GM21447 (cell line): ENCODE results near the gene PLAC1.

Experiments
- ATAC-seq: cut with Tn5 transposase; IDR thresholded peaks from one replicate; pipeline ENCODE4 v1.9.1; 2021; ENCODE audit not compliant: unreplicated experiment

PLAC1 gene

DNA sequence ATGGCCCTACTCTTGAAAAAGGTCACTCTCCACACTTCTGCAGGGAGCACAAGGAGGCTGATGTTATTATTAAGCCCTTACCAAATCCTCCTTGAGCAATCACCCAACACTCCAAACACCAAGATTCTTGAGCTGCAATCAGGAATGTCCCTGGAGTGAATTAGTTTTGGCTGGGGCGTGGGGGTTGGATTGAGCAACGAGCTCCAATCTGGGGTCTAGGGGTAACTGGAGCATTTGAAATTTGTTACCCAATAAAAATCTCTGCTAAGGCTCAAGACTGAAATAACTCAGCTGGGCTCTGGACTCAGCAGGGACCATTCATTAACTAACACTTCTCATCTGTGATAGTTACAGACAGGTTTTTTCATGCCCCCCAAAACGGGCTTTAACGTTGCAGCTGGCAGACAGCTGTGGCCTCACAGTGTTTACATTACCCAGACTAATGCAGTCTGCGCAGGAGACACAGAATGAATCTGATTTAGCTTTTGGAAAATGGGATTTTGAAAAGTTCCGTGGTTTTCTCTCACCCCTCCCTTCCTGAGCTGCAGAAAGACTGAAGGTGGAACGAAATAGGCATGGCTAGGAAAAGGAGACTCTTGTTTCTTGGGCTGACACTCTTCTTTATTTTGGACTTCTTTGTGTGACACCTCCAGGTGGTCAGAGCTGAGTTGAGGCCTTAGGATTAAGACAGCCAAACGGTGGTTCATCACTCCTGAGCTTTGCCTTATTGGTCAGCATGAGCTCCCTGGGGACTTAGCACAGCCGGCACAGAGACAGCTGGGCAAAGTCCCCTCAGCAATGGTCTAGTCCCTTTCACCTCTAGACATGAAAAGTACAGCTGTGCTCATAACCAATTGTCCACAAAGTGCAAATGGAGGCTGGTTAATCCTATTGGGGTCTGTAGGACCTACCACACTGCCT lies 26.6 kb downstream of the PLAC1 start:
- ATAC-seq = no peak

DNA sequence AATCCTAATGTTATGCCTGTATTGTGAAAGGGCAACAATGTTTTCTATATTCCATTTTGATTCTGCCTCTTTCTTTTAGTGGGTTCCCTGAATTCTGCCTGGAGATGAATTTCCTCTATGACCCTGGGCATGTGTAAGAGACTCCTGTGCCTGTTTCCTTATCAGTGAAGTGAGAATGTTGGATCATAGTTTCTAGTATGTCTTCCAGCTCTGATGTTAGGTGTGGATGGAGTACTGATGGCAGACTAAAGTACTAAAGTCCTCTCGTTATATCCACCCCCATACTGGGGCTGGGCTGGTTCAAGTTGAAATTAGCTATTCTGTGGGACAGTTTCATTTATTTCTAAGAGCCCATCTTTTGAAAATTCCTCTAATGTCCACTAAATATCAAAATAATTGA lies 29.6 kb downstream of the PLAC1 start:
- ATAC-seq = no peak

DNA sequence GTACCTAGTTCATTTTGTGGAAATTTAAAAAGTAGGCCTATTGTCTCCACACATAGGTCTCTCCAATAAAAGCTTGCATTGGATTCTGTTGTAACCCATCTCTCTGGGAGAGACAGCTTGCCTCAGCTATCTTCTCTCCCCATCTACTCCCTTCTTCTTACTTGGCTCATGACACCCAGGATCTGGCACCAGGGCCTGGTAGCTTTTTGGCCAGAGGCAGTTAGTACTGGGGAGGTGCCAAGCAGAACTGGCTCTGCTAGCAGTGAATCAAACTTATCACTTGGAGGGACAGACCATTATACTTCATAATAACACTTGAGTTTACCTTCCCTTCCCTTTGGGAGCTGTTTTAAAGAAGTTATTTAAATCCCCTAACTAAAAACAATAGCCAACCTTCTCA lies 31.8 kb downstream of the PLAC1 start:
- ATAC-seq = no peak

DNA sequence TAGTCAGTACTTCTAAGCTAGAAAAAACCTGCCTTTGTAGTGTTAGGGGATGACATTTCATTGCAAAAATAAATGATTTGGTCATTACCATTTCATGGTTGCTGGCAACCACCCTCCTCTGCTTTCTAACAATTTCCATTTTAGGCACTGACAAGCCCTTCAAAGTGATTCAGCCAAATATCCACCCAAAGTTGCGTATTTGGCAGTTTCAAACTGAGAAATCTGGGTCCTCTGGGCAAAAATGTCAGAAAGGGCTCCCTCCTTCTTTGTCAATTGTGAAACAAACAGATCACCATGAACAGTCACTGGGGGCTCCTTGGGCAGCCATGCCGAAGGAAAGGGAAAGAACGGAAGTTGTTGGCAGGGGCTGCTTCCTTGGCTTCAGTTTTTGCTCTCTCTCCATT lies 33.0 kb downstream of the PLAC1 start:
- ATAC-seq = no peak

DNA sequence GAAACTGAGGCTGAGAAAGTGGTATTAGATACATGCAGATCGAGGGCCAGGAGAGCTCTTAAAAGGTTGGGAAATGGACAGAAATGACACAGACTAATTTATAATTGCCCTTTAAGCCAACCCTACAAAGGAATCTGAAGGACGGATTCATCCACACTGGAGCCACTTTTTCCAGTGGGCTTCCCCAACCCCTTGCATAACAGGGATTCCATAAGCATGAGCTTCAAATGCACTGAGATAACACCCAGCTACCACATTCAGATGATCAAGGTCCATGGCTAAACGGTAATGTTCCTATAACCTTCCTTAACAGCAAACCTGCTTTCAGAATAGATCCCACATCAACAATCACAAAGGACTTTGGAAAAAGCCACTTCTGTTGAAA lies 34.2 kb downstream of the PLAC1 start:
- ATAC-seq = no peak

DNA sequence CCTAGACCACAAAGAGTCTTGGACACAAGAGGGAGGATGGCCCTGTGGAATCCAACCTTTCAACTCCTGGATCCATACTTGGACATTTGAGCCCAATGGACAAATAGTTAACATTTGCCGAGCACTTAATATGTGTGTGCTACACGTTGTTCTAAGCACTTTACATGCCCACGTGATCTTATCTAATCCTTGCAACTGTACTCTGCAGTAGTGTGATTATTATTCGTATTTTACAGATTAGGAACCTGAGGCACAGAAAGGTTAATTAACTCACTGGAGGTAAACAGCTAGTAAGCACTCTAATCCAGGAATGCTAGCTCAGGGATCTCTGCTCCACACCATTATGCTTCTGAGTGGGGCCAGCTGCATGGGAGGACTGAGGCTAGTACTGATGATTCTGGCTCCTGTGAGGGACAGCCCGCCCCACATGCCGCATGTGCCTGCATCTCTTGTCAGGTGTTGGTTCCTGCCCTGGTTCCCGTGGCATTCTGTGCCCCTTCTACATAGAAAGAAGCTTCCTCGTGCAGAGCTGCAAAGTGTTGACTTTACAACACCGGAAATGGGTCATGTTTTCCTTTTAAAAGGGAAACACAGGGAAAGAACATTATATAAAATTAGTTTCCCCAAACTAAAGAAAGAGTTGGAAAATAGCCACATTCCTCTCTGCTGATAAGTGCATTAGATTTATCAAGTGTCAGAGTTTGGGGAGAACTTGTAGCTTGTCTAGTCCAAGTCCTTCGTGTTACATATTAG lies 34.8 kb downstream of the PLAC1 start:
- no peak for ATAC-seq

DNA sequence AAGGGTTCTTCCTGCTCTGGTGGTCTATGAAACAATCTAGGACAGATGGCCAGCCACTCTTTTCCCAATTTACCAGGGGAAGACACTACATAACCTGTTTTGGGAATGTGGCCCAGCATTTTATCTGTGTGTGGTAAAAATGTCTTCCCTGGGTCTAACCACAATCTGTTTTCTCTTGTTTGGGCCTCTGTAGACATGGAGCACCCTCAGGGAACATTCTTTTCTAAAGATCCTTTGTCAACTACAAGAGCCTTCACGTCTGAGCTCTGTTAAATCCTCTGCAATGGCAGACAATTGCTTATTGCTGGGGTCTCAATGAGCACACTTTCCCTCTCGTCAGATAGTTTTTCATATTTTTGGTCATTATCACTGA lies 35.5 kb downstream of the PLAC1 start:
- ATAC-seq = no peak

DNA sequence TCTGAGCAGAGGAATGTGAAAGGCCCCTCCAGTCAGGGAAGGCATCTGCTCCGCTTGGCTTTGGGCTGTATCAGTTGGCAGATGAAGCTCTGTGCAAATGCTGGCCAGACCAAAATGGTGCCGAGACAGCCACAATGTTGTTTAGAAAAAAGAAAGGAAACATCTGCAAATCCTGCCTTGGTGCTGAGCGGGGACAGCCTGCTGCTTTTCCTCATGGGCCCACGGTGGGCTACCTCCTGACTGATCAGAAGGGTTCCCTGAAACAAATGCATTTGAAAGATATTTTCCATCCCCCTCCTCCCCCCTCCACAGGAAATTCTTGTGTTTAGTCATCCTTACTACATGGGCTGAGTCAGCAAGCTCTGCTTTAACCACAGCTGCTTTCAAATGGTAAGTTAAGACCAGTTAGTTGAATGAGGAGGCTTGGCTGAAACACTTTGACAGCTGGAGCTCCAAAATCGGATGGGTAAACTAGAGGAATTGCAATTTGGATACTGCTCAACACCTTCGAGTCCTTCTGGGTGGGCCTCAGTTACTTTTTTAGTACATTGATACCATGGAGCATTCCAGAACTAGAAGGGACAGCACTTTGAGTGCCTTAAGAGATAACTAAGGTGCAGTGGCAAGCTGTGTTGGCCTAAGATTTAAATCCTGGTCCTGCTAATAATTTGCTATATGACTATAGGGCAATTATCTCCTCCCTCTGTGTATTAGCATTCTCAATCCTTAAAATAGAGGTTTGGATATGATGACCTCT lies 36.0 kb downstream of the PLAC1 start:
- peak; percentile 89 for ATAC-seq

DNA sequence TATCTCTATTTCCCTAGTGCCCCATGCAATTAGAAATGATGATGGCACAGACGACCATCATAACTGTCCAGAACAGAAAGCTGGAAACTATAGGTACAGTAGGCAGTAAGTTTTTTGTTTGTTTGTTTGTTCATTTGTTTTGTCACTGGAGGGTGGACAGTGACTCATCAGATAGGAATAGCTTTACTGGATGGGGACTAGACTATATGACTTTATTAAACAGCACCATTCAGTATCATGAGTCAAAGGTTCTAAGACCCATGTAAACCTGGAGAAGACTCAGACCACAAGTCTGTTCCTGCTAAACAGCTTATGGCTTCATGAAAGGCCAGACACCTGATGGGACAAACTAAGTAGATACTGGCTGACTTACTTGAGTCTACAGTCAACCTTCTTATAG lies 38.4 kb downstream of the PLAC1 start:
- ATAC-seq = no peak

DNA sequence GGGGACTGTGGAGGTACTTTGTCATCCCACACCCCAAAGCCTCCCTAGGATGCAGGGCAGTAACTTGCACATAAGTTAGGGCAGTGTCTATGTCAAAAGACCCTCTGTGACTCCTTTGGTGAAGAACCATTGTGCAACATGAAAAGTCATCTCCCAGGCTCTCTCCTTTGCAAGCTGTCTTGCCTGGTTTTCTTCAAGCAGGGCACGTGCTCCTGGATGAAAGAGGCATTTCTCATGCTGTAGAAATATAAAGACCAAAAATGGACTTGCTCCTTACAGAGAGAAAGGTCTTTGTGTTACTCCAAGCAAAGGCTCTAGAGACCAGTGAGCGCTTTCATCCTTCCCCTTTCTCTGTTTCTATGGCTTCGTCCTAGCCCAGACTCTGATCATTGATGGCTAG lies 44.9 kb downstream of the PLAC1 start:
- no peak for ATAC-seq

DNA sequence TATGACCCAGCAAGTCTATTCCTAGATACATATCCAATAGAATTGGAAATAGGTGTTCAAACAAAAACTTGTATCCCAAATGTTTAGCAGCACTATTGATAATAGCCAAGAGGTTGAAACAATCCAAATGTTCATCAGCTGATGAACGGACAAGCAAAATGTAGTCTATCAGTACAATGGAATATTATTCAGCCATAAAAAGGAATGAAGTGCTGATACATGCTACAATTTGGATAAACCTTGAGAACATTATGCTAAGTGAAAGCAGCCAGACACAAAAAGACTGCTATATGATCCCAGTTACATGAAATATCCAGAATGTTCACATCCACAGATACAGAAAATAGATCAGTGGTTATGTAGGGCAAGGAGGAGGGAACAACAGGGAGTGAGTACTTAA lies 50.1 kb downstream of the PLAC1 start:
- ATAC-seq = no peak

DNA sequence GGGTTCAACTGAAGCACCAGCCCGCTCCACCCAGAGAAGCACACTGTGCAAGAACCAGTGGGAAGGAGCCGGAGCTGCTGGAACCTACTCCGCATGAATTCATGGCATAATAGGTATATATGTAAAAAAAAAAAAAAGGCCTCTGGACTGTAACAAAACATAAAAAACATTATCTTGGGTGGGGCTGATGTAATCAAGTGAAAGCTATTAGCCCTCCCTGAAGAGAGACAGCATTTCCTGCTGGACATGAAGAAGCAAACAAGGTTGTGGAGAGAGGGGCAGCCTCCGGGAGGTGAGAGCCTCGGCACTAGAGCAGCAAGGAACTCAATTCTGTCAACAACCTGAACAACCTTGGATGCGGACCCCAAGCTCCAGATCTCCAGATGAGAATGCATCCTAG lies 50.7 kb downstream of the PLAC1 start:
- no peak for ATAC-seq

DNA sequence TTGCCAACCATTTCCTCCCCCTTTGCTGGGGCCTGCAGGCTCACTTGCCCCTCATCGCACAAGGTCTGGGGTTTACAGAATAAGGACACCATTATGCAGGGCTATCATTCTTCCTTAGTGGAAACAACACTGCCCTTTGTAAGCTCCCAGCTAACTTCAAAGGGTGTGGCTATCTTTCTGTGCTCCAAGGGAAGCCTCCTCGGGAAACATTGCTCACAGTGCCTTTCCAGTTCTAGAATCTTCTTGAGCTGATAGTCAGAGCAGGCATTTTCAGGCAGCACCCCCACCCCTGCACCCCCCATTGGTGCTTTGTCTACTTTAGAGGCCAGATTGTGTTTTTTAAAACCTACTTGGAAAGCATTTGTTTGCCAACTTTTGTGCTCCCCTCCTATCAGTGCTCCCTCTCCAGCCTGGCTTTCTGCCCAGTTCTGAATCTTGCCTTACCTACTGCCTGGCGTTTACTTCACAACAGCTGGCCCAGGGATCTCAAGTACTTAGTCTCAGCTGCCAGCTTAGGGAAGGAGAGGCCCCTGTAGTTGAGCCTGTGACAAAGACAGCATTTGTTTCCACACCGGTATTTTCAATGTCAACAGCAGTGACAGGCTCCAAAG lies 53.5 kb downstream of the PLAC1 start:
- no peak for ATAC-seq

DNA sequence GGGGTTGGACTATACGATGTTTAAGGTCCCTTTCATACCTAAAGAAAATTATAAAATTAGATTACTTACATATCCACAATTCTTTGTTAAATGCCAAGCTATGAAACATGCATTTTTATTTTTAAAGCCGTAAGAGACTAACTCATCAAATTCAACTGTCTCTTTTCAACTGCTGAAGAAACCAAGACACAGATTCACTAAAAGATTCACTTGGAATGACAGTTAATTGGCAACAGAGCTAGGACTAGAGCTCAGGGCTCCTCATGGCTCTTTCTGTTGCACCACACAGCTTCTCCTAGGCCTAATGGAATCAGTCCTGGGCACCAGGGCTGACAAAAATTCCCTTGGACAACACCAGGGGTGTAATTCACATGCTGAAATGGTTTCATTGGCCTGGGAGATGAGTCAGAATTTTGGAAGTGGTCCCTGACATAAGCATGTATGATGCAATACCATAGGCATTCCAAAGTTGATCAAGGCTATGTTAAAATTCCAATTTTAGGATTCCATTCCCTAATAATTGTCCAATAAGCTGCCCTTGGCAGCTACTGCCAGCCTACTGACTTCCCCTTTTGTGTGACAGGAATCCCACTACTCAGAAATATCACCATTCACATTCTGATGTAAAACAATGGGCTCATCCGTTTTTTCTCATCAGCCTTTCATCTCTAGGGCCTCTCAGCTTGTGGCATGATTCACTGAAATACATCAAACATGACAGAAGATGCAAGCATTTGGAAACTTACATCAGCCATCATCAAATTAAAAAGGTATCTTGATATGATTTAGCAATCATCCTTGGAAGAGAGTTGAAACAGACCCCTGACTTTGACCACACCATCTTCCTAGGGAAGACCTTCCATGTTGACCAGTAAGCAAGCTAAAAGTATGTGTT lies 54.2 kb downstream of the PLAC1 start:
- no peak for ATAC-seq

DNA sequence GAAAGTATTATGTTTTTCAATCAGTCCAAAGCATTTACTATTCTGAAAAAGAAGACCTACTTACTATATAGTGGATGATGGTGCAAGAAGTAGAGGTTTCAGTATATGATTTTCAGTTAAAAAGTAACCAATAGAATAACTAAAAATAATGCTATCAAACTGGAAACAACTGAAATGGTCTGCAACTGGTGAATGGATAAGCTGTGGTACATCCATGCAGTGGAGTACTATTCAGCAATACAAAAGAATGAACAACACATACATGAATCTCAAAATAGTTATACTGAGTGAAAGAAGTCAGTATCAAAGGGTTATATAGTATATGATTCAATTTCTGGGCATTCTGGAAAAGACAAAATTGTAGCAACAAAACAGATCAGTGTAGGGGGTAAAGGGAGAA lies 55.9 kb downstream of the PLAC1 start:
- ATAC-seq = no peak

DNA sequence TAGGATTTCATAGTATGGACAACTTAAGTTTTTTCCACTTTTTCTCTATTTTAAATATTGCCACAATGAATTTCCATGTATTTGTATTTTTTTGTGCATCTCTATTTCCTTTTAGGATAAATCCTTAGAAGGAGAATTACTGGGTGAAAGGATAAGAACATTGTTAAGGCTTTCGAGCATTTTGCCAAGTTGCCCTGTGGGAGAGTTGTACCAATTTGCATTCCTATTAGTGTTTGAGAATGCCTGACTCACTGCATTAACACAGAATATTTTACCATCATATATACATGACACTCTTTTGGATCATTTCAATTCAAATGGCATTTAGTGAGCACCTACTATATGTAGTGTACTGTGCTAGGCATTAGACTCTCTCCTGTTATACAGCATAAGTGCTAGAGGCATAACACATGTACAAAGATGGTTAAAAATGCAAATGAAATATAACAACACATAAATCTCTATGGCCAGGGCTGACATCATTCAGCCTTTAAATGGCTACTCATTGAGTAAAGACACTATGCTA lies 57.0 kb downstream of the PLAC1 start:
- ATAC-seq = no peak

DNA sequence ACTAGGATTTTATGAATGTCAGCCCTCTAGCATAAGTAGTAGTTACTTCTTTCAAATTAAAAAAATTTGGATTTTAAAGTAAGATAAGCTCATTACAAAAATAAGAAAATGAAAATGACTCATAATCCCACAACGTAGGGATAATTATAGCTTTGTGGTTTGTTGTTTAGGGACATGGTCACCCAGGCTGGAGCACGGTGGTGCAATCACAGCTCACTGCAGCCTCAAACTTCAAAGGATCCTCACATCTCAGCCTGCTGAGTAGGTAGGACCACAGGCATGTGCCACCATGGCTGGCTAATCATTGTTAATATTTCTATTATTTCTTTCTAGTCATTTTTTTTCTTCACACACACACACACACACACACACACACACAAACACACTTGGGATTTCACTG lies 57.6 kb downstream of the PLAC1 start:
- no peak for ATAC-seq

DNA sequence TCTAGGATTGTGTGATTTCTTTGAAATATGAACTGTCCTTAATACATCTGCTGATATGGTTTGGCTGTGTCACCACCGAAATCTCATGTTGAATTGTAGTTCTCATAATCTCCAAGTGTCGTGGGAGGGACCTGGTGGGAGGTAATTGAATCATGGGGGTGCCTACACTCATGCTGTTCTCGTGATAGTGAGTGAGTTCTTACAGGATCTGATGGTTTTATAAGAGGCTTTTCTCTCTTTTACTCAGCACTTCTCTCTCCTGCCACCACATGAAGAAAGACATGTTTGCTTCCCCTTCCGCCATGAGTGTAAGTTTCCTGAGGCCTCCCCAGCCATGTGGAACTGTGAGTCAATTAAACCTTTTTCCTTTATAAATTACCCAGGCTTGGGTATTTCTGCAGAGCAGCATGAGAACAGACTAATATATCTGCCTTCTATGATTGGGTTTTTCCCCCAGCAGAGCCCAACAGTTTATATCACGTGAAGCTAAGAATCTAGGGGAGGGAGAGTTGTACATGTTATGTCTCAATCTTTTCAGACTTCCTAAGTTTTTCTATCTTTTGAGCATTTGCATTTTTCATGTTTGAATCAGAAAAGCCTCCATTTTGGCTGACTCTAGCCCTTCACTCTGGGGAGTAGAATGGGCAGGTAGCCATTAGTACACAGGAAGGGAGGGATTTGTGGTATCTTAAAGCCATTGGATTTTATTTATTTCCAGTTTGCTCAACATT lies 58.9 kb downstream of the PLAC1 start:
- ATAC-seq = no peak

DNA sequence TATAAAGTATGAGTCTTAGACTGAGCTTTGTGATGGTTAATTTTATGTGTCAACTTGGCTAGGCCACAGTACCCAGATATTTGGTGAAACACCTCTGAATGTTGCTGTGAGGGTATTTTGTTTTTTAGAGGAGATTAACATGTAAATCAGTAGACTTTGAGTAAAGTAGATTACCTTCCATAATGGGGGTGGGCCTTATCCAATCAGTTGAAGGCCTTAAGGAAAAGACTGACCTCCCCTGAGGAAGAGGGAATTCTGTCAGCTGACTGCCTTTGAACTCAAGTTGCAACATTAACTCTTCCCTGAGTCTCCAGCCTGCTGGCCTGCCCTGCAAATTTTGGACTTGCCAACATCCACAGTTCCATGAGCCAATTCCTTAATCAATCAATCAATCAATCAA lies 66.0 kb downstream of the PLAC1 start:
- ATAC-seq = no peak
